GM20000 (cell line): Measurements from ENCODE around the gene CLIC3.

Experiments used
- DNase-seq: peaks from one replicate; pipeline ENCODE4 v3.0.0; 2012; ENCODE audit warnings: low spot score
- TF ChIP-seq, protein P1 (sequence below): IDR thresholded peaks from 2 replicates; pipeline ENCODE4 v1.5.1; 2012; ENCODE audit warnings: mild to moderate bottlenecking, control low read depth; ENCODE audit errors: extremely low read depth, missing control alignments

The CLIC3 gene

DNA sequence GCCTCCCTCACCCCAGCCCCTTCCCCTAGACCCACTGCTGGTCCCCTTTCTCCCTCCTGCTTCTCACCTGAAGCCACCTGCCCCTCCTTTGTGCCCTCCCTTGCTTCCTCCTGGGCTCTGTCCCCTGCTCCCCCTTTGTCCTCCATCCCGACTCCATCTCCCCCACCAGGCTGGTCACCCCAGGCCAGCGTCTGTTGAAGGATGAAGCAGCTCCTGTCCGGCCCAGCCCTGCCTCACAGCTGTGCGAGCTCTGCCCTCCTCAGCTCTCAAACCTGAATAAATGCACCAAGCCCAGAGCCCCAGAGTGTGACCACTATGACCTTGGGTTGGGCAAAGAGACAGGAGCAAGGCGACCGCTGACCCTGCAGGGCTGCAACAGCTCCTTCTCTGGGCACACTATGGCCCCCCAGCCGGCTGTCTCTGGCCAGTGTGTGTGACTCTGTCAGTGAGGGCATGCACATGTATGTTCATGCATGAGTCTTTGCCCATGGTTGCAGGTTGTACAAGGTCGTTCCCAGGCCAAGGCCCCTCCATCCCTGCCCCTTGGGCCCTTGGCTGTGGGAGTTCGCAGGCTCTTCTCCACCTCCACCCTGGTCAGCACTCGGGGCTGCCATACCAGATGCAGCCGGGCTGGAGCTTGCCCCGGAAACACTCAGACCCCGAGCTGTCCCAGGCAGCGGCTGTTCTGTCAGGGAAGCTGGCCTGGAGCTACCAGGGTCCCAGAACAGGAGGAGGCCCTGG, 41.0 kb downstream of the CLIC3 start:
- DNase-seq = no peak
- TF ChIP-seq, protein P1, sequence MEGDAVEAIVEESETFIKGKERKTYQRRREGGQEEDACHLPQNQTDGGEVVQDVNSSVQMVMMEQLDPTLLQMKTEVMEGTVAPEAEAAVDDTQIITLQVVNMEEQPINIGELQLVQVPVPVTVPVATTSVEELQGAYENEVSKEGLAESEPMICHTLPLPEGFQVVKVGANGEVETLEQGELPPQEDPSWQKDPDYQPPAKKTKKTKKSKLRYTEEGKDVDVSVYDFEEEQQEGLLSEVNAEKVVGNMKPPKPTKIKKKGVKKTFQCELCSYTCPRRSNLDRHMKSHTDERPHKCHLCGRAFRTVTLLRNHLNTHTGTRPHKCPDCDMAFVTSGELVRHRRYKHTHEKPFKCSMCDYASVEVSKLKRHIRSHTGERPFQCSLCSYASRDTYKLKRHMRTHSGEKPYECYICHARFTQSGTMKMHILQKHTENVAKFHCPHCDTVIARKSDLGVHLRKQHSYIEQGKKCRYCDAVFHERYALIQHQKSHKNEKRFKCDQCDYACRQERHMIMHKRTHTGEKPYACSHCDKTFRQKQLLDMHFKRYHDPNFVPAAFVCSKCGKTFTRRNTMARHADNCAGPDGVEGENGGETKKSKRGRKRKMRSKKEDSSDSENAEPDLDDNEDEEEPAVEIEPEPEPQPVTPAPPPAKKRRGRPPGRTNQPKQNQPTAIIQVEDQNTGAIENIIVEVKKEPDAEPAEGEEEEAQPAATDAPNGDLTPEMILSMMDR = no peak

DNA sequence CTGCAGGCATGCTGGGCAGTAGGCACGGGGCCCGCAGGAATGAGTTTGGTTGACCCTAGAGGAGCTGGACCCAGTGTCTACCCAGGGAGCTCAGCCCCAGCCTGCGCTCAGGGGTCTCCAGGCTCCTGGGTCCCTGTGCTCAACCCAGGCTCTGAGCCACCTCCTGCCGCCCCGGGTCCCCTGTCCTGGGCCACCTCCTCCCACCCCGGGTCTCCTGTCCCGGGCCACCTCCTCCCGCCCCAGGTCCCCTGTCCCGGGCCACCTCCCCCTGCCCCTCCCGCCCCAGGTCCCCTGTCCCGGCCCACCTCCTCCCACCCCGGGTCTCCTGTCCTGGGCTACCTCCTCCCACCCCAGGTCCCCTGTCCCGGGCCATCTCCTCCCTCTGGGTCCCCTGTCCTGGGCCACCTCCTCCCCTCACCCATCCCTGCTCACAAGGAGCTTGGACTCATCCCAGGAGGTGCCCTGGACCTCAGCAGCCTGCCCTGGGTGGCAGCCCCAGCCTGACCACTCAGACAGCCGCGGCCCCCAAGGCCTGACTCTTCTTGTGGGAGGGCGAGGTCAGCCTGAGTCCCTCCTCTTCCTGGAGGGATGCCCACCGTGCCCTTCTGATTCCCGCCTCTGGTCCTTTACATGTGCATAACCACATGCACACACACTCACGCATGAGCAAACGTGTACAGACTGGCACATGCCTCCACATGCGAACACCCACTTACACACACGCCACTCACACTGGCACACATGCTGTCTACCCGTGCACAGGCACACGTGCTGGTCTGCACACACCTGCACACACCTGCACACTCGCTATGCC, 41.9 kb downstream of the CLIC3 start:
- TF ChIP-seq, protein P1 = no peak
- no peak for DNase-seq

DNA sequence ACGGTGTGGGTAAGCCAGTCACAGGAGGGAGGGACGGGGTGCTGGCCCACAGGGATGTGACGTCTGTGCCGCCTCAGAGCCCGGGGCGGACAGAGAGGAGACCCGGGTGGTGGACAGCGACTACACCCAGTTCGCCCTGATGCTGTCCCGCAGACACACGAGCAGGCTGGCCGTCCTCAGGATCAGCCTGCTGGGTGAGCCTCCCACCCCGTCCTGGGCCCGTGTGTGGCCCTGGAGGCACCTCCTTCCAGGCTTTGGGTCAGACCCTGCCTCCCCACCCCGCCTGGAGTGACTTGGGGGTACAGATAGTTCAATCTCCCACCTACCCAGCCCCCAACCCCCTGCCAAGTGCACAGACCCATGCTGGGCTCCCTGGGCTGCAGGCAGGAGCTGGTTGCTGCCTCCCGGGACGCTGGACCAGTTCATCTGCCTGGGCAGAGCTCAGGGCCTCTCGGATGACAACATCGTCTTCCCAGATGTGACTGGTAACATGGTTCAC, 42.5 kb downstream of the CLIC3 start:
- TF ChIP-seq, protein P1 = no peak
- no peak for DNase-seq

DNA sequence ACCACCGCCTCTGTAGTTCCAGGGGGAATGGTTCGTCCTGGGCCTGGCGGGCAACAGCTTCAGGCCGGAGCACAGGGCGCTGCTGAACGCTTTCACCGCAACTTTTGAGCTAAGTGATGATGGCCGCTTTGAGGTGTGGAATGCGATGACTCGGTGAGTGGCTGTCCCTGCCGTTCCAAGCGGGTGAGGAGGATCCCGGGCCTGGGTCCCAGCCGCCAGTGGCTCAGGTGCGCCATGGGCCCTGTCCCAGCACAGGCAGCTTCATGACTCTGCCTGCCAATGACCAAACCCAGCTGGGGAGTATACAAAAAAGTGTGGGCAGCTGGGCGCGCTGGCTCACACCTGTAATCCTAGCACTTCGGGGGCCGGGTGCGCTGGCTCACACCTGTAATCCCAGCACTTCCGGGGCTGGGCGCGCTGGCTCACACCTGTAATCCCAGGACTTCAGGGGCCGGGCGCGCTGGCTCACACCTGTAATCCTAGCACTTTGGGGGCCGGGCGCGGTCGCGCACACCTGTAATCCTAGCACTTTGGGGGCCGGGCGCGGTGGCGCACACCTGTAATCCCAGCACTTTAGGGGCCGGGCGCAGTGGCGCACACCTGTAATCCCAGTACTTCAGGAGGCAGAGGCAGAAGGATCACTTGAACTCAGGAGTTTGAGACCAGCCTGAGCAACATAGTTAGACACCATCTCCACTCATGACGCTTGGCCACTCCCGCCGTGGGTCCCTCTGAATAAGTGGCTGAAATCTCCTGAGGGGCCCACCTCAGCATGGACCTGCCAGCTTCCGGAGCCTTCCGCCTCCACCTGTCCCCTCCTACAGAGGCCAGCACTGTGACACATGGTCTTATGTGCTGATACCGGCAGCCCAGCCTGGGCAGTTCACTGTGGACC, 43.2 kb downstream of the CLIC3 start:
- TF ChIP-seq, protein P1 = no peak
- DNase-seq = no peak

DNA sequence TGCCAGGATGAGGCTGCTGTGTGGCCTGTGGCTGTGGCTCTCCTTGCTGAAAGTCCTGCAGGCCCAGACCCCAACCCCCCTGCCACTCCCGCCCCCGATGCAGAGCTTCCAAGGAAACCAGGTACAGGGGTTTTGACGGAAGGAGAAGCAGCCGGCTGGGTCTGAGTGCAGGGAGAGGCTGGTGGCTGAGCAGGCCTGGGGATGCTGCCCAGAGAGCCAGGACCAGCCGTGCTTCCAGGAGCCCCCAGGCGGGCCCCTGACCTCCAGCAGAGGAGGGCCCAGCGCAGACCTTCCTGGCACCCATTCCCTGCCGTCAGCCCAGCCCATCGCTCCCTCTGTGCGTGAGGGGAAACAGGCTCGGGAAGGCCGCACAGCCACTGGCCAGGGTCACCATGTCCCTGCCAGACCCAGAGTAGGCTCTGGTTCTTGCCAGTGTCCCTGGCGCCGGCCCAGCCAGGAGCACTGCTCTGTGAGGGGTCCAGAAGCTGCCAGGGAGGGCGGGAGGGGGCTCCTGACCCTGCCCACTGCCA, 44.0 kb downstream of the CLIC3 start:
- DNase-seq = no peak
- TF ChIP-seq, protein P1 = no peak

DNA sequence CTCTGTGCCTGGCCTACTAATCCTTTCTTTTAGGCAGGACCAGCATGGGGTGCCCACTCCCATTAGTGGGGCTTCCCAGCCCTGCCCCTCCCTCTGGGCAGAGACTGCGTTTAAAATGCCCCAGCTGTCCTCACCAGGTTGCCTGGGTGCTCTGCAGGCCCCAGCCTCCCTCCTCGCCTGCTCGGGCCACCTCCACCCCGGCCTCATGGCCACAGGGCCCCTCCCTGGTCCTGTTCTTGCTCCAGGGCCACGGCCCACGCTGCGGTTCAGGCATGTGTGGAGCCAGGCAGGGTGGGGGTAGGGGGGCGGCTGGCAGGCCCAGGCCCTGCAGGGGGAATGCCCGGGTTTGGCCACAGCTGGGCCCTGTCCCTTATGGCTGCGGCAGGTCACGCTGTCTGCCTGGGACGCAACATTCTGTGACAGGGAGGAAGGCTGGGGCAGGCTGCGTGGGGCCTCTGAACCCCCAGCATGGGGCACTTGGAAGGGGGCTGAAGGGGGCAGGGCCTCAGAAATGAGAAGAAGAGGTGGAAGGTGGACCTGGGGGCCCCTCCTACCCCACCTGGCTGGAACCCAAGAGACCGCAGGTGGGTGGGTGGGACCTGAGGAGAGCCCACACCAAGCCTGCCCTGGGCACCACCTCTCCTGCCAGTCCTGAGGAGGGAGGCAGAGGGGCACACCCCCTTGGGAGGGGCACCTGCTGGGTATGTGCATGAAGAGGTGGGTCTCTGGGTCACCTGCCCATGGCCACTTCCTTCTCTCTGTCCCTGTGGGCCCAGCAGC, 44.6 kb downstream of the CLIC3 start, which contains the start of gene LCN12:
Gene LCN12, plus strand, starts transcription at position 733 of the 780 bp plus-strand sequence. CDS start 55 bp downstream, outside the sequence.
- no peak for DNase-seq
- TF ChIP-seq, protein P1 = no peak
